ENCODE measurements around the gene GJD4. TPM values are rescaled to one million over a fixed set of nuclear protein-coding genes. Genes with fewer than 3 reads are reported as not detected.
A peak's percentile ranks its signal among the peaks of the same experiment; 100 is the strongest.

The GJD4 gene
- polyA plus RNA-seq, 2 of the 4 experiments (the other 2 are of a cell fraction), result not detected

- TF ChIP-seq ZSCAN20 (CRISPR knock-in tag; IDR thresholded peaks at IDR 0.05), result no peak
- no peak for TF ChIP-seq BHLHE40 (IDR thresholded peaks at IDR 0.05; ENCODE audit: low read depth, low read length)
- TF ChIP-seq EP300 (IDR thresholded peaks at IDR 0.05), result no peak
- WGBS (ENCODE audit: missing lambda C conversion rate), result 91% methylated on average over 17 of the region's 57 CpGs
- Histone ChIP-seq H3K4me3 (peak overlapping the region; percentile 70; the same call in 2 of the 3 replicates), H3K4me2 (peak overlapping the region; percentile 99), H3K9me3 (no peaks in the 10 kb centered on the region), H3K27ac (peak overlapping the region in 1 of 2 experiments; percentile 55; a peak in 1 of 6 replicates), H3K4me1 (peaks cover 32% of the 10 kb centered on the region)
- POLR2A ChIA-PET, result interaction anchor here (1.5 kb wide), 1 partner anchor 1141 kb away, joined by 4 read pairs; no protein-coding TSS in a partner anchor
- FAIRE-seq, result no peak
- DNase-seq (ENCODE audit: low read depth in 1 of 2, low spot score in 1 of 2), result no peak
- ATAC-seq, result no peak
- CTCF ChIA-PET, result interaction anchor here (0.6 to 10.4 kb wide), 6 partner anchors 26 to 1241 kb away, joined by 3 to 105 read pairs (median 6); no protein-coding TSS in a partner anchor
These were observed 34.0 kb downstream of the GJD4 start for GRCh38 chr10:35639021-35639727.

- H3K9me3 ChIP-seq, result no peaks in the 10 kb centered on the region
- ChIA-PET CTCF (interaction anchor here (0.5 to 10.4 kb wide), 9 partner anchors 16 to 1240 kb away, joined by 3 to 105 read pairs (median 4); no protein-coding TSS in a partner anchor), POLR2A (interaction anchor here (1.3 to 1.5 kb wide), 2 partner anchors 1086 to 1140 kb away, joined by 4 read pairs; no protein-coding TSS in a partner anchor)
- WGBS (ENCODE audit: missing lambda C conversion rate), result 54% methylated on average over 33 of the region's 83 CpGs
- DNase-seq (ENCODE audit: low read depth in 1 of 2, low spot score in 1 of 2), result peak in 1 of 2 experiments; percentile 51
- H3K27ac ChIP-seq, result peak overlapping the region; percentile 64 to 95; a peak in 5 of 6 replicates
- peak overlapping the region; percentile 70 for H3K4me3 ChIP-seq
- peaks cover 35% of the 10 kb centered on the region for H3K4me1 ChIP-seq
- ATAC-seq, result no peak
- peak overlapping the region; percentile 99 for H3K4me2 ChIP-seq
- FAIRE-seq, result no peak
- no peak for TF ChIP-seq ELK1 (IDR thresholded peaks at IDR 0.05; ENCODE audit: low read depth, low read length)
- TF ChIP-seq MAX (IDR thresholded peaks at IDR 0.05), result peak; percentile 23; the same call in 1 of the 2 replicates
These were observed 34.7 kb downstream of the GJD4 start for GRCh38 chr10:35639728-35640401.

GRCh38 chr10:35640474-35640873 is 35.3 kb downstream of the GJD4 start:
- FAIRE-seq (no peak), DNase-seq (ENCODE audit: low read depth in 1 of 2, low spot score in 1 of 2) (peak; percentile 56 to 85), ATAC-seq (peak; percentile 23 to 55)
- peak overlapping the region; percentile 70 for H3K4me3 ChIP-seq
- ChIA-PET CTCF (interaction anchor here (0.5 to 10.4 kb wide), 12 partner anchors 10 to 1240 kb away, joined by 3 to 105 read pairs (median 4); no protein-coding TSS in a partner anchor), POLR2A (interaction anchor here (1.3 to 1.5 kb wide), 2 partner anchors 1085 to 1139 kb away, joined by 4 read pairs; no protein-coding TSS in a partner anchor)
- H3K4me1 ChIP-seq, result peaks cover 35% of the 10 kb centered on the region
- peak overlapping the region; percentile 83 to 95; a peak in 5 of 6 replicates for H3K27ac ChIP-seq
- peak overlapping the region; percentile 99 for H3K4me2 ChIP-seq
- WGBS (ENCODE audit: missing lambda C conversion rate), result under 1% methylated on average over 28 of the region's 53 CpGs
- H3K9me3 ChIP-seq, result no peaks in the 10 kb centered on the region
- TF ChIP-seq JUN (IDR thresholded peaks at IDR 0.05) (0 out of 5 replicates have a peak, but pooled peaks of 1 of the 2 experiments have one; percentile 16), SMC3 (IDR thresholded peaks at IDR 0.05) (peak; percentile 52; the same call in 2 of the 3 replicates), CTCF (IDR thresholded peaks at IDR 0.05) (peak; percentile 43), MYC (IDR thresholded peaks at IDR 0.05; ENCODE audit: borderline replicate concordance, low read length) (0 out of 2 replicates have a peak, but pooled peaks have one; percentile 4), MAZ (IDR thresholded peaks at IDR 0.05; ENCODE audit: borderline replicate concordance, low read depth, low read length) (no peak), RAD21 (conservative IDR thresholded peaks at IDR 0.05 in 1 of 2, IDR thresholded peaks at IDR 0.05 in 1 of 2) (peak; percentile 30 to 33; a peak in 2 of 5 replicates)
